GM18526 (cell line): ENCODE results near the gene GTF2H2C.

Experiments
- POLR2A ChIP-seq: IDR thresholded peaks from 3 replicates; pipeline ENCODE4 v1.6.1; 2011; ENCODE audit not compliant: insufficient read length; ENCODE audit errors: extremely low read depth

The GTF2H2C gene

DNA sequence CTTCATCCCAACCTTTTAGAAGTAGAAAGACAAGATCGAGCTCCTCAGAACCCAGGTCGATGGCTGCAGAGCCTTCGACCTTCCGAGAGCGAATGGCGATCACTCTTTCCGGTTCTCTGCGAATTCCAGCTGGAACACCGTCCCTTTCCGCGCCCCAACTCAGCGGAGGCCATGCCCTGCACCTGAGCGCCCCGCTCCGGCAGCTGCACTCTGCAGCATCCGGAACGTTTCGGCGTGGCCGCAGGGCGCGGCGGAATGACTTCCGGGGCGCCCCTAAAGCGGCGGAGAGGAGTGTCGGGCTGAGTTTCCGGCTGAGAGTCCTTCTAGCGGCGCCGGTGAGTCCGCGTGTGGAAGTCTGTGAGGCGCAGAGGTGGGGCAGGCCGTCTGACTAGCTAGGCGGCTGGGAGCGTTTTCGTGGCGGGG, at the start of gene GTF2H2C:
Gene GTF2H2C, plus strand, starts transcription at position 284 of the 423 bp plus-strand sequence. CDS start 4,942 bp downstream, outside the sequence.
- TF ChIP-seq POLR2A, result peak; percentile 53

DNA sequence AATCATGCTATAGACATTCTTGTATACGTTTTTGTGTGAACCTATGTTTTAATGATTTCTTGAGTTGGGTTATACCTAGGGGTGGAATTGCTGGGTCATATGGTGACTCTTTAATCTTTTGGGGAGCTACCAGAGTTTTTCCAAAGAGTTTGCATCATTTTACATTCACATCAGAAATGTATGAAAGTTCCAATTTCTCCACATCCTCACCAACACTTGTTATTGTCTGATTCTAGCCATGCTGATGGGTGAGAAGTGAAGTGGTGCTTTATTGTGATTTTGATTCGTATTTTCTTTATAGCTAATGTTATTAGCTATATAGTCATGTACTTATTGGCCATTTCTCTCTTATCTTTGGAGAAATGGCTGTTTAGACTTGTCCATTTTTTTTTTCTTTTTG, 49.3 kb upstream of the GTF2H2C start:
- no peak for TF ChIP-seq POLR2A

DNA sequence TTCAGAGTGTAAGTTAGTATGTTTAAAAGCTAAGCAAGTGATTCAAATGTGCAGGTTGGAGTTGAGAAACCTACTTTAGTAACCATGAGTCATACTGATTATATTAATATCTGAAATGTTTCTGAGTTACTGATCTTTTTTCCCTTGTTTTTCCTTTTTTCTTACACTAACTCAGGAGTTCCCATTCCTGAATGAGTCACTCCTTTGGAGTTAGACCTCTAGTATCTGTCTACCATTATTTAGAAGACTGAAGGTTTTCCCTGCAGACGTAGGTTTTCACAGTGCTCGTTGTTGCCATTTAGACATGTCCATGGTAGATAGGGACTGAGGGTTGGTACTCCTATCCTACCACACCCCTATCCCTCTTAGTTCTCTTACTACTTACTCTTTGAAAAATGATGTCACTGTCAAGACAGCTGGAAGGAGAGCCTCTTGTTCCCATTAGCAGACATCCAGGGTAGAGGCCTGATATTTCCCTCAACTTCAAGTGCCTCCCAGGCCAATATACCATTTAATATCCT, 47.2 kb upstream of the GTF2H2C start:
- no peak for TF ChIP-seq POLR2A

DNA sequence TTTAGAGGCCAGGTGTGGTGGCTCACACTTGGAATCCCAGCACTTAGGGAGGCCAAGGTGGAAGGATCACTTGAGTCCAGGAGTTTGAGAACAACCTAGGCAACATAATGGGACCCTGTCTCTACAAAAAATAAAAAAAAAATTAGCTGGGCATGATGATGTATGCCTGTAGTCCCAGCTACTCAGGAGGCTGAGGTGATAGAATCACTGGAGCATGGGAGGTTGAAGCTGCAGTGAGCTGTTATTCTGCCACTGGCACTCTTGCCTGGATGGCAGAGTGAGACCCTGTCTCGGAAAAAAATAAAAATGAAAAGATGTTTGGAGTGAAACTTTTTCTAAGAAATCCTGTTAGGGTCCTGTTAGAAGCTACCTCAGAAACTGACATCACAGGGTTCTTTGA, 43.2 kb upstream of the GTF2H2C start:
- TF ChIP-seq POLR2A, result no peak

DNA sequence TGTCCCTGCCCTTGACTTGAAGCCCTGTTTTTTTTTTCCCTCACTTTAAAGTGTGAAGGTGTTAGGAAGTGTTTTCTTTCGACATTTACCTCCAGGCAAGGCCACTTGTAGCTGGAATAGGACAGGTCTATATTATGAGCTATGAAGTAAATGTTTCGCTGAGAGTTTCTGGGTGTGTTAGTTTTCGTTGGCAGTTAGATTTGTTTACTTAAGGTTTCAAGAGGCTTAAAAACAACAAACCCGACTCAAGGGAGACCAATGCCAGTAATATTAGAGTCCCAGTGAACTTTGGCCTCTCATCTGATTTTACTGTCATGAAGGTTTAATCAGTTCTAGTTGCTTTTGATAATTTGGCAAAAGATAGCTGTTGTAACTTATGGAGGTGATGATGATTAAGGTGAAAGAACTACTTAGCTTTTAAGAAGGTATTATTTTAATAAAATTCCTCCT, 42.2 kb upstream of the GTF2H2C start:
- TF ChIP-seq POLR2A, result no peak

DNA sequence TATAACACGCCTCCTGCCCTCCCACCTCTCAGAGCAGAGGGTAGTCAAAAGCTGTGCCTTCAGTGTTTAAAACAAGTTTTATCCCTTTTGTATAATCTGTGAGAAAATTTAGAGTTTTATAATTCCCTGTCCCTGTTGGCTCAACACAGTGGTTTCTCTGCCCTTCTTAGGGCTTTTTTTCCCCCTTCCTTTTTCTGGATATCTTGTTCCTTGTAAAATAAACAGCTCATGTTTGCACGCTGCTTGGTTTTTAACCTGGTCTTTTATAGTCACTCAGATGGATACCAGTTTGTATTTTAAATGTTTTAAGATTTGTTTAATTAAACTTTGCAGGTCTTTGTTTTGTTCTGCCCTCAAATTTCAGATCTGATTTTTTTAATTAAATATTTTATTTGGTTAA, 40.7 kb upstream of the GTF2H2C start:
- TF ChIP-seq POLR2A, result no peak

DNA sequence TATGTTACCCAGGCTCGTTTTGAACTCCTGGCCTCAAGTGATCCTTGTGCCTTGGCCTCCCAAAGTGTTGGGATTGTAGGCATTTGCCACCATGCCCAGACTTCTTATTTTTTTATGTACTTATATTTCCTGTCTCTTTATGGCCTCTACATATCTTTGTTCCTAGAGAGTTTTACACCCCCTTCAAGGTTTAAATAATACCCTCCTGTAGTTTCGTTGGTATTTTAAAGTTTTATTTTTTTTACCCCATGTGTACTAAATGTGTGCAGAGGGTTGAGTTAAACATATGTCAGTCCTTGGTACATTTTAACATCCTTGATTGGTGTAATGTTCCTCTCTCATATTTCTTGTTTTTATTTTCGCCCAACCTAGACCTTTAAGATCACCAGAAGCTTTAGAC, 38.0 kb upstream of the GTF2H2C start:
- TF ChIP-seq POLR2A, result no peak

DNA sequence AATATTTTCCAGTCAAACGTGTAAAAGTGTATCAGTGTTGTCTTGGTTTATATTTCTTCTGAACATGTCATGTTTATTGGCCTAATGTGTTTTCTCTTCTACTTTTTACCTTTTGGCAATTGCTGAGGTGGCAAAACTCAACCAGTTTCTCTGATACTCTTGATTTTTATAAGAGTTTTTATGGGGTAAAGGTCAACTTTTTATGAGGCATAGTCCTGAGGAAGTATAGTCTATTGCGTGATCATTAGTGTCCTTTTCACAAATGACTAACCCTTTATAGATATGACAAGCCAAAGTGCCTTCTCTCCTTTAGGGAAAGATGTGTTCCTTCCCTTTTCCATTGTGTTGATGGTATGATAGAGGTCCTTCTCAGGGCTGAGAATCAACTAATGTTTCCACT, 34.5 kb upstream of the GTF2H2C start:
- TF ChIP-seq POLR2A, result no peak

DNA sequence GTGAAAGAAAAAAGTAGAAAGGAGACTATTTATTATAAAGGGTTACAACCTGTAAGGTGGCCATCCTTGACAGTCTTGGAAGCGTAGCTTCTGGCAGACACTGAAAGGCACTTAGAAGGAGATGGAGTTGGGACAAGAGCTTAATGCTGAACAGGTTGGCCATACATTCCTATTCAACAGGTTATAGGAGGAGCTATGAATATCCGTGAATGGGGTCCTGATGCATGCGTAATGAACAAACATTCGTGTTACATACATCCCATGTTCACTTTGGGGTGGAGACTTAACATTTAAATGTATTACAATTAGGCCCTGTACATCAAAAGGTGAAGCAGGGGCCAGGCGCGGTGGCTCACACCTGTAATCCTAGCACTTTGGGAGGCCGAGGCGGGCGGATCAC, 33.3 kb upstream of the GTF2H2C start:
- TF ChIP-seq POLR2A, result no peak

DNA sequence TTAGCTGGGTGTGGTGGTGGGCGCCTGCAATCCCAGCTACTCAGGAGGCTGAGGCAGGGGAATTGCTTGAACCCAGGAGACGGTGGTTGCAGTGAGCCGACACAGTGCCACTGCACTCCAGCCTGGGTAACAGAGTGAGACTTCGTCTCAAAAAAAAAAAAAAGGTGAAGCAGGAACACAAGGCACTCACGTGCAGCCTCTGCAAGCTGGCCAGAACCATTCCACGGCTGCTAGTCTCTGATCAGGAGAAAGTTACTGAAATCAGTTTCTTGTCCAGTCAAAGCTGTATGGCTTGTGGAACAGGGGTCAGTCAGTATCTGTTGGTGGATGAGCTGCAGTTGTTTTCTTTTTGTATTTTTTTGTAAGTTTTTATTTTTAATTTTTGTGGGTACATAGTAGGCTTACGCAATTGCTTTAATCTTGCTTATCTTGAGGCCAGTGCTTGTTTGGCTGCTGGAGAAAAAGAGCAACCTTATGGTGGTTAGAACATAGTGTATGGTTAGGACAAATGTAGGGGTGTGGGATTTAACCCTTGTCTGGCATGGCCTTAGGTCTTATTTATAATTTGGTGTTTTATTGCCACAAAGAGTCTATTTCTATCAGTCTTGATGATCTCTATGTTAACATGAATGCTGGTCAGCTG, 32.7 kb upstream of the GTF2H2C start:
- no peak for TF ChIP-seq POLR2A

DNA sequence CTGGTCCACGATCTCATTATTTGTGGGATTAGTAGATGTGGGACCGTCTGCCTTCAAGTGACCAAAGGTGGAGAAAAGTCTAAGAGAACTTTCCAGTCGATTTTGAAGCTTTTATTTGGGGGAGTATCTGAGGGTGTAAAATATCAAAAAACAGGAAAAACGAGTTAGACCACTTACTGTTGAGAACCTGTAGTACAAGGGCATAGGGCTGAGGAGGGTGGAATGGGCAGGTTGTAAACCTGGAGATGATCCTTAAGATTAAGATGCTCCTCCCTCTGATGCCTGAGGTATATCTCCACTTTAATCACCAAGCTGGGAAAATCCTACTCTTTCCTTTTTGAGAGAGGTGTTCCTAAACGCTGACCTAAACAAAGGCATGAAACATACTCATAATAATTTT, 32.0 kb upstream of the GTF2H2C start:
- TF ChIP-seq POLR2A, result no peak

DNA sequence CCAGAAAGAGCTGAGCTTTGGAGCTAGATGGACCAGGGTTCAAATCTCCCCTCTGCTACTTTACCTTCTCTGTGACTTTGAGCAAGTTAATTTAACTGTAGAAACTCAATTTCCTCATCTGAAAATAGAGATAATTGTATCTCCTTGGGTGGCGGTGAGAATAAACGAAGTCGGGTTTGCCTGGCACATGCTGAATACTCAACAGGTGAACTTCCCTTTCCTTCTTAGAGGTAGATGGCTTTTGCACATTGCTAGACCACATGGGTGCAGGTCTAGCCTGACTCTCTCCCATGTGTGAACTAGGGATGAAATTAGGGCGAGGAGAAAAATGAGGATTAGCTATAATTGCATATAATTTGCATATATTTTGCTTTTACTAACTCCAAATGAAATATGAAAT, 31.4 kb upstream of the GTF2H2C start:
- TF ChIP-seq POLR2A, result no peak

DNA sequence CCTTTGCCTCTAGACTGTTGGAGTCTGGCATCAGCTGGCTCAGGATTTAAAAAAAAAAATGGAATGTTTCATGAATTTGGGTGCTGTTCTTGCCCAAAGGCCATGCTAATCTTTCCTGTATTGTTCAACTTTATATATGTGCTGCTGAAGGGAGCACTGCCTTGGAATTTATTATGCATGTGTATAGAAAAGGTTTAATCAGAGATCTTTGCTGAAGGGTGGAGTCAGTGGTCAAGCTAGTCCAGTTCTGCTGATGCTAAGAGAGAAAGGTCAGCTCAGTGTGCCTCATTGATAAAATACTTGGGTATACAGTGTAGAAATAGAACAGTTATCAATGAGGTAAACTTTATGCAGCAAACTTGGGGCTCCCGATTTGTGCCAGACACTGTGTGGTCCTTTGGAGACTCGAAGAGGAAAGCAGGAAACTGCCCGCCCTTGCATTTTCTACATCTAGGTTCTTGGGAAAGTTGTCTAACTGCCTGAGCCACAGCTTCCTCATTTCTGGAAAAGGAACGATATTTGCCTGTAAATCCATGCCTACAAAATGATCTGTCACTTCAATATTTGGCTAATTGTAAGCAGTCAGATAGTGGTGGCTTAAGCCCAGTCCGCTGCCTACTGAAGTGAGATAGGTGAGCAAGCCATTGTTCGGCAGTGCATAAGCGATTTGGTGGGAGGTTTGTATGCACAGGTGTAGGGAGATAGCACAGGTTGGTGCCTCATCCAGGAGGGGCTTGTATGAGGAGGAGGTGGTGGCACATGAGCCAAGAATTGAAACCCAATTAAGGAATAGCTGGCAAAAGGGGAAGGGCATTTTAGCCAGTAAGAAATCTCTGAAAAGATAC, 29.2 kb upstream of the GTF2H2C start:
- TF ChIP-seq POLR2A, result no peak

DNA sequence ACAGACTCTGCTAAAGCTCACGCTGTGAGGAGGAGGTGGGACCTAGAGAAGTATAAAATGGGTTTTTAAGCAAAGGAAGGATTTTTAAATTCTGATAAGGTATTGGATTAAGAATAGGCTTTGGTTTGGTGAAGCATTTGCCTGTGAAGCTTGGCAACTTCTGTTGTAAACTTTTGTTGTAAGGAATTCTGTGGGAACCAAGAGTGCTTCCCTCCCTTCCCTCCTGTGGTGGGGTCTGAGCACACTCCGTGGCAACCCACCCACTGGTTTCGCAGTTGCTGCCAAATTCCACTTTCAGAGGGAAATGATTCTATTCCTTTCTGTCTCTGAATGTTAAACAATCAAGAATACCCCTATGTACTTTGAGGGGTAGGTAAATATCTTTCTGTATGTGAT, 28.6 kb upstream of the GTF2H2C start:
- TF ChIP-seq POLR2A, result no peak
